H9 (cell line): Measurements from ENCODE around the gene TMEM97. TPM values are rescaled to one million over a fixed set of nuclear protein-coding genes. Genes with fewer than 3 reads are reported as not detected.

Source experiments
- DNase-seq: peaks from one replicate; pipeline ENCODE4 v3.0.0-alpha.2; 2017
- H2AFZ ChIP-seq: one replicate; pipeline ENCODE4 v1.6.1; 2013; ENCODE audit warnings: mild to moderate bottlenecking, low read length, control low read depth, moderate library complexity
- H2AK5ac ChIP-seq: 2 replicates; pipeline ENCODE4 v1.6.1; 2013; ENCODE audit warnings: low read length, control low read depth, mixed read lengths; ENCODE audit not compliant: insufficient read length
- H2BK120ac ChIP-seq: one replicate; pipeline ENCODE4 v1.6.1; 2013; ENCODE audit warnings: low read depth, mild to moderate bottlenecking, low read length, control low read depth, inconsistent platforms; ENCODE audit not compliant: poor library complexity, severe bottlenecking
- H2BK12ac ChIP-seq: 2 replicates; pipeline ENCODE4 v1.6.1; 2013; ENCODE audit warnings: low read length, control low read depth, mixed read lengths, low read depth; ENCODE audit not compliant: insufficient read length
- H2BK15ac ChIP-seq: 2 replicates; pipeline ENCODE4 v1.6.1; 2013; ENCODE audit warnings: low read depth, low read length, control low read depth
- H2BK20ac ChIP-seq: one replicate; pipeline ENCODE4 v1.6.1; 2013; ENCODE audit warnings: low read depth, mild to moderate bottlenecking, low read length, control low read depth, inconsistent platforms; ENCODE audit not compliant: poor library complexity, severe bottlenecking
- H2BK5ac ChIP-seq: 2 replicates; pipeline ENCODE4 v1.6.1; 2013; ENCODE audit warnings: low read length, control low read depth, mixed read lengths; ENCODE audit not compliant: insufficient read length
- H3K14ac ChIP-seq: 2 replicates; pipeline ENCODE4 v1.6.1; 2013; ENCODE audit warnings: low read length, control low read depth; ENCODE audit not compliant: insufficient read depth
- H3K18ac ChIP-seq: 2 replicates; pipeline ENCODE4 v1.6.1; 2013; ENCODE audit warnings: low read depth, mild to moderate bottlenecking, mixed read lengths, low read length, control low read depth; ENCODE audit not compliant: insufficient read length
- H3K23ac ChIP-seq: 2 replicates; pipeline ENCODE4 v1.6.1; 2013; ENCODE audit warnings: low read length, control low read depth, mixed read lengths, low read depth; ENCODE audit not compliant: insufficient read length
- H3K23me2 ChIP-seq: 2 replicates; pipeline ENCODE4 v1.6.1; 2013; ENCODE audit warnings: low read depth, mild to moderate bottlenecking, mixed read lengths, low read length, control low read depth; ENCODE audit not compliant: insufficient read length, poor library complexity, severe bottlenecking
- H3K27ac ChIP-seq: 2 replicates; pipeline ENCODE4 v1.5.1; 2013; ENCODE audit warnings: low read length, control low read depth, mixed read lengths, low read depth; ENCODE audit not compliant: insufficient read length
- H3K27me3 ChIP-seq: 2 replicates; pipeline ENCODE4 v1.6.1; 2013; ENCODE audit warnings: low read length, control low read depth, inconsistent platforms; ENCODE audit not compliant: insufficient read depth
- H3K4ac ChIP-seq: 2 replicates; pipeline ENCODE4 v1.6.1; 2013; ENCODE audit warnings: low read depth, mild to moderate bottlenecking, control low read depth, inconsistent platforms, low read length, moderate library complexity
- H3K4me1 ChIP-seq: 2 replicates; pipeline ENCODE4 v1.6.1; 2013; ENCODE audit warnings: low read length, control low read depth, inconsistent platforms; ENCODE audit not compliant: insufficient read depth
- H3K4me2 ChIP-seq: 2 replicates; pipeline ENCODE4 v1.6.1; 2013; ENCODE audit warnings: low read length, control low read depth, mixed read lengths; ENCODE audit not compliant: insufficient read length, insufficient read depth
- H3K56ac ChIP-seq: 2 replicates; pipeline ENCODE4 v1.6.1; 2013; ENCODE audit warnings: low read depth, mild to moderate bottlenecking, mixed read lengths, low read length, control low read depth; ENCODE audit not compliant: insufficient read length
- H3K79me1 ChIP-seq: 2 replicates; pipeline ENCODE4 v1.6.1; 2013; ENCODE audit warnings: low read depth, mild to moderate bottlenecking, moderate library complexity, low read length, control low read depth, inconsistent platforms; ENCODE audit not compliant: insufficient read depth, poor library complexity, severe bottlenecking
- H3K79me2 ChIP-seq: 2 replicates; pipeline ENCODE4 v1.6.1; 2013; ENCODE audit warnings: low read length, control low read depth, inconsistent platforms; ENCODE audit not compliant: insufficient read depth
- H3K9ac ChIP-seq: 2 replicates; pipeline ENCODE4 v1.6.1; 2013; ENCODE audit warnings: low read length, control low read depth, mixed read lengths; ENCODE audit not compliant: insufficient read length; ENCODE audit errors: extremely low read depth
- H3K9me3 ChIP-seq: one replicate; pipeline ENCODE4 v1.6.1; 2013; ENCODE audit warnings: low read depth, low read length, inconsistent platforms; ENCODE audit not compliant: control insufficient read depth
- H3T11ph ChIP-seq: one replicate; pipeline ENCODE4 v1.6.1; 2013; ENCODE audit warnings: mild to moderate bottlenecking, low read length, control low read depth, inconsistent platforms
- H4K20me1 ChIP-seq: one replicate; pipeline ENCODE4 v1.6.1; 2013; ENCODE audit not compliant: control insufficient read depth, insufficient read length, insufficient read depth
- H4K5ac ChIP-seq: 2 replicates; pipeline ENCODE4 v1.6.1; 2013; ENCODE audit warnings: low read depth, mild to moderate bottlenecking, mixed read lengths, low read length, control low read depth; ENCODE audit not compliant: insufficient read length
- H4K8ac ChIP-seq: replicated peaks from 2 replicates; pipeline ENCODE4 v1.6.1; 2013; ENCODE audit warnings: low read length, control low read depth, mixed read lengths, low read depth; ENCODE audit not compliant: insufficient read length
- H4K91ac ChIP-seq: 2 replicates; pipeline ENCODE4 v1.6.1; 2013; ENCODE audit warnings: low read depth, mild to moderate bottlenecking, moderate library complexity, mixed read lengths, low read length, control low read depth; ENCODE audit not compliant: insufficient read length
- H3K27ac Mint-ChIP-seq, 3 experiments: 2 replicates in 2 of 3; 3 replicates in 1 of 3; pipeline ENCODE4 v1.8.0; 2020 to 2021; ENCODE audit warnings: mixed read lengths in 3 of 3, mild to moderate bottlenecking in 1 of 3, moderate library complexity in 1 of 3
- H3K27me3 Mint-ChIP-seq: 2 replicates; pipeline ENCODE4 v1.8.0; 2021; ENCODE audit warnings: low read depth, mild to moderate bottlenecking, moderate library complexity, mixed read lengths
- H3K36me3 Mint-ChIP-seq, 3 experiments: 2 replicates in 2 of 3; 3 replicates in 1 of 3; pipeline ENCODE4 v1.8.0; 2020 to 2021; ENCODE audit warnings: low read depth in 3 of 3, mixed read lengths in 3 of 3; ENCODE audit not compliant: insufficient read depth in 1 of 3
- H3K4me1 Mint-ChIP-seq, 2 experiments: 2 replicates each; pipeline ENCODE4 v1.8.0; 2020; ENCODE audit warnings: mixed read lengths in 2 of 2
- H3K4me3 Mint-ChIP-seq, 2 experiments: 2 replicates in 1 of 2; 3 replicates in 1 of 2; pipeline ENCODE4 v1.8.0; 2020 to 2021; ENCODE audit warnings: mild to moderate bottlenecking in 2 of 2, mixed read lengths in 2 of 2, moderate library complexity in 1 of 2
- H3K9me3 Mint-ChIP-seq, 2 experiments: 2 replicates in 1 of 2; 3 replicates in 1 of 2; pipeline ENCODE4 v1.8.0; 2020; ENCODE audit warnings: mild to moderate bottlenecking in 2 of 2, mixed read lengths in 2 of 2, moderate library complexity in 1 of 2
- WGBS: extraction: QIAGEN DNeasy Blood & Tissue Kit; methylation state at CpG from one replicate; pipeline ENCODE4 v1.1.7; 2013; ENCODE audit warnings: missing lambda C conversion rate, low lambda C conversion rate, mixed read lengths; ENCODE audit not compliant: insufficient read length; ENCODE audit errors: extremely low coverage; 5-methylcytosine and 5-hydroxymethylcytosine counted together
- total RNA-seq: library from RNA; stranded (reverse); gene quantifications from 2 replicates; pipeline ENCODE4 v1.2.1, GENCODE V29; 2021
- TF ChIP-seq, protein P1 (sequence below): fragments of 200-600 bp; sonication (generic); conservative IDR thresholded peaks from 3 replicates; pipeline ENCODE4 v1.8.0; 2021; ENCODE audit warnings: antibody characterized with exemption, mild to moderate bottlenecking

TMEM97 gene
- total RNA-seq, 1 experiment from 2014 or later: 116 TPM

- no peaks in the 10 kb centered on the region for H3K79me2 ChIP-seq
- no peak overlapping the region for H3K27ac ChIP-seq
- H3K9me3 ChIP-seq: no peaks in the 10 kb centered on the region
- H3K27me3 ChIP-seq: no peaks in the 10 kb centered on the region
- H4K20me1 ChIP-seq: no peaks in the 10 kb centered on the region
- TF ChIP-seq, protein P1, sequence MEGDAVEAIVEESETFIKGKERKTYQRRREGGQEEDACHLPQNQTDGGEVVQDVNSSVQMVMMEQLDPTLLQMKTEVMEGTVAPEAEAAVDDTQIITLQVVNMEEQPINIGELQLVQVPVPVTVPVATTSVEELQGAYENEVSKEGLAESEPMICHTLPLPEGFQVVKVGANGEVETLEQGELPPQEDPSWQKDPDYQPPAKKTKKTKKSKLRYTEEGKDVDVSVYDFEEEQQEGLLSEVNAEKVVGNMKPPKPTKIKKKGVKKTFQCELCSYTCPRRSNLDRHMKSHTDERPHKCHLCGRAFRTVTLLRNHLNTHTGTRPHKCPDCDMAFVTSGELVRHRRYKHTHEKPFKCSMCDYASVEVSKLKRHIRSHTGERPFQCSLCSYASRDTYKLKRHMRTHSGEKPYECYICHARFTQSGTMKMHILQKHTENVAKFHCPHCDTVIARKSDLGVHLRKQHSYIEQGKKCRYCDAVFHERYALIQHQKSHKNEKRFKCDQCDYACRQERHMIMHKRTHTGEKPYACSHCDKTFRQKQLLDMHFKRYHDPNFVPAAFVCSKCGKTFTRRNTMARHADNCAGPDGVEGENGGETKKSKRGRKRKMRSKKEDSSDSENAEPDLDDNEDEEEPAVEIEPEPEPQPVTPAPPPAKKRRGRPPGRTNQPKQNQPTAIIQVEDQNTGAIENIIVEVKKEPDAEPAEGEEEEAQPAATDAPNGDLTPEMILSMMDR: peak; percentile 51; the same call in 2 of the 3 replicates
- H4K91ac ChIP-seq: no peak overlapping the region
- Mint-ChIP-seq H3K4me3 (no peak overlapping the region; a peak in 1 of 5 replicates), H3K27me3 (no peaks in the 10 kb centered on the region), H3K36me3 (peaks cover 23 to 88% (median 69%) of the 10 kb centered on the region in 3 experiments; a peak in 6 of 7 replicates), H3K27ac (peak overlapping the region in 2 of 3 experiments; percentile 73 to 76; a peak in 3 of 7 replicates), H3K4me1 (peaks cover 16 to 17% of the 10 kb centered on the region in 2 experiments), H3K9me3 (no peaks in the 10 kb centered on the region)
- H4K5ac ChIP-seq: no peak overlapping the region
- no peaks in the 10 kb centered on the region for H3K79me1 ChIP-seq
- no peak overlapping the region for H3K4me2 ChIP-seq
- no peak overlapping the region for H3K14ac ChIP-seq
- no peaks in the 10 kb centered on the region for H3K23me2 ChIP-seq
- no peak overlapping the region for H3K23ac ChIP-seq
- H2AFZ ChIP-seq: no peak overlapping the region
- H3K9ac ChIP-seq: no peak overlapping the region
- WGBS: no CpG with 5 or more reads among the region's 7 CpGs
- no peak overlapping the region for H2BK15ac ChIP-seq
- H2BK120ac ChIP-seq: no peak overlapping the region
- no peak overlapping the region for H2BK5ac ChIP-seq
- no peak overlapping the region for H3K56ac ChIP-seq
- H4K8ac ChIP-seq: no peak overlapping the region
- H2BK20ac ChIP-seq: no peak overlapping the region
- DNase-seq: peak; percentile 49
- no peak overlapping the region for H2AK5ac ChIP-seq
- H3K18ac ChIP-seq: no peak overlapping the region
- no peak overlapping the region for H3K4ac ChIP-seq
- H3T11ph ChIP-seq: no peak overlapping the region
- no peaks in the 10 kb centered on the region for H3K4me1 ChIP-seq
- no peak overlapping the region for H2BK12ac ChIP-seq
These were observed 27.8 kb downstream of the TMEM97 start for GRCh38 chr17:28346746-28347246.
